HG02798 (cell line): ENCODE measurements around the gene IGFN1.

Experiments used
- ATAC-seq: cut with Tn5 transposase; IDR thresholded peaks from one replicate; pipeline ENCODE4 v1.9.1; 2021; ENCODE audit warnings: mild to moderate bottlenecking; ENCODE audit not compliant: unreplicated experiment, poor library complexity

The IGFN1 gene

DNA sequence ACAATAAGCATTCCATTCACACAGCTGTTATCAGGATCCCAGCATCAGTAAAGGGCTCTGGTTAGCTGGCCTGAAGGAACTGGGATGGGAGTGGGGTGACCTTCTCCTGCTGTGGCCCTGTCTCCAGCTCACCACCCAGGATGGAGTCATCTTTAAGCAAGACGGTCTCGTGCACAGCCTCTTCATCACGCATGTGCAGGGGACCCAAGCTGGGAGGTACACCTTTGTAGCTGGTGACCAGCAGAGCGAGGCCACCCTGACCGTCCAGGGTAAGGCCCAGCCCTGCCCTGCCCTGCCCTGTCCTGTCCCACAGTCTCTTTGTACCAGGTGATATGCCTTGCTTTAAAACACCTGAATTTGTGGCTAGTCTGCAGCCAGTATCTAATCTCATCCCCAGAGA lies 24.3 kb downstream of the IGFN1 start:
- ATAC-seq: no peak

DNA sequence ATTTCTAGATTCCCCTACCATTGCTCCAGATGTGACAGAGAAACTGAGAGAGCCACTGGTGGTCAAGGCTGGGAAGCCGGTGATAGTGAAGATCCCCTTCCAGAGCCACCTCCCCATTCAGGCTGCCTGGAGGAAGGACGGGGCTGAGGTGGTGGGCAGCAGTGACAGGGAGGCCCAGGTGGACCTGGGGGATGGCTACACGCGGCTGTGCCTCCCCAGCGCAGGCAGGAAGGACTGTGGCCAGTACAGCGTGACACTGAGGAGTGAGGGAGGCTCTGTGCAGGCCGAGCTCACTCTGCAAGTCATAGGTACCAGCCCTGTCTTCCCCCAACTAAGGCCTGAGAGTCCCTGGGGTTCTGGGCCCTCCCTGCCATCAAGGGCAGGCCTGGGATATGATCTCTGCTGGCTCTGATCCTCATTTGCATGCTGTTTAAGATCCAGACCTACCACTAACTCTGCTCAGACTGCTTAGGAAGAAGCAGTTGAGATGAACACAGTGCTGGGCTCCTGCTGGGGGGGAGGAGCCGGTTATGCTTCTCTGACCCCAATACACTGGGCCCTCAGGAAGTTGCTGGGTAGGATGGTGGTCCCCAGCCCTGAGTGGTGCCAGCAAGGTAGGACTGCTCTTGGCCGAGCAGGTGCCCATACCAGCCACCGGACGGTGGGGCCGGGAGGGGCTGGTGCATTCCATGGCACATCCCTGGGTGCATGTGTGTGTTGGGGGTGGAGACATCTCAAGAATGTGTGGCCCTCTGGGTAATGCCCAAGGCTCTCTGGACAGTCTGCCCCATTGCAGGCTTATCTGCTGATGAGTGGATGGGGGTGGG lies 25.1 kb downstream of the IGFN1 start:
- ATAC-seq: no peak

DNA sequence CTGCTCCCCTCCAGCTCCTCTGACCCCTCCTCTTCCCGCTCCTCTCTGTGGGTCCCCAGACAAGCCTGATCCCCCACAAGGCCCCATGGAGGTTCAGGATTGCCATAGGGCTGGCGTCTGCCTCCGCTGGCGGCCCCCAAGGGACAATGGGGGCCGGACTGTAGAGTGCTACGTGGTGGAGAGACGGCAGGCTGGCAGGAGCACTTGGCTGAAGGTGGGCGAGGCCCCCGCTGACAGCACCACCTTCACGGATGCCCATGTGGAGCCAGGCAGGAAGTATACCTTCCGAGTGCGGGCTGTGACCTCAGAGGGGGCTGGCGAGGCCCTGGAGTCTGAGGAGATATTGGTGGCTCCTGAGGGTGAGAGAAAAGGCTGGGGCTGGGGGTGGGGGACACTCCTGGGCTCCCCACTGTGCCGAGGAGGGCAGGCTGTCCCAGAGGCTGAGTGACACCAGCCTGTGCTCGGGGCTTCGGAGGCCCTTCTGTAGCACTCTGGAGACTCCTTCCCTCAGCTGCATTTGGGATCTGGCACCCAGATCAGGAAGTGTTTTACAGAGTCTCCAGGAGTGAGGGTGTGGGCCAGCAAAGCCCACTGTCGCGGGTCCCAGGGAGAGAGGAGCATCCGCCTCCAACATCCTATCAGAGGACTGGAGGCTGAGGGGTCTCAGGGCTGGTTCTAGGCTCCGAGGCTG lies 25.9 kb downstream of the IGFN1 start:
- no peak for ATAC-seq

- no peak for ATAC-seq
Measured at GRCh38 chr1:201217146-201217545, 26.5 kb downstream of the IGFN1 start.

- no peak for ATAC-seq
Measured at GRCh38 chr1:201217851-201218250, 27.2 kb downstream of the IGFN1 start.

- no peak for ATAC-seq
Measured at GRCh38 chr1:201218409-201218808, 27.8 kb downstream of the IGFN1 start.

DNA sequence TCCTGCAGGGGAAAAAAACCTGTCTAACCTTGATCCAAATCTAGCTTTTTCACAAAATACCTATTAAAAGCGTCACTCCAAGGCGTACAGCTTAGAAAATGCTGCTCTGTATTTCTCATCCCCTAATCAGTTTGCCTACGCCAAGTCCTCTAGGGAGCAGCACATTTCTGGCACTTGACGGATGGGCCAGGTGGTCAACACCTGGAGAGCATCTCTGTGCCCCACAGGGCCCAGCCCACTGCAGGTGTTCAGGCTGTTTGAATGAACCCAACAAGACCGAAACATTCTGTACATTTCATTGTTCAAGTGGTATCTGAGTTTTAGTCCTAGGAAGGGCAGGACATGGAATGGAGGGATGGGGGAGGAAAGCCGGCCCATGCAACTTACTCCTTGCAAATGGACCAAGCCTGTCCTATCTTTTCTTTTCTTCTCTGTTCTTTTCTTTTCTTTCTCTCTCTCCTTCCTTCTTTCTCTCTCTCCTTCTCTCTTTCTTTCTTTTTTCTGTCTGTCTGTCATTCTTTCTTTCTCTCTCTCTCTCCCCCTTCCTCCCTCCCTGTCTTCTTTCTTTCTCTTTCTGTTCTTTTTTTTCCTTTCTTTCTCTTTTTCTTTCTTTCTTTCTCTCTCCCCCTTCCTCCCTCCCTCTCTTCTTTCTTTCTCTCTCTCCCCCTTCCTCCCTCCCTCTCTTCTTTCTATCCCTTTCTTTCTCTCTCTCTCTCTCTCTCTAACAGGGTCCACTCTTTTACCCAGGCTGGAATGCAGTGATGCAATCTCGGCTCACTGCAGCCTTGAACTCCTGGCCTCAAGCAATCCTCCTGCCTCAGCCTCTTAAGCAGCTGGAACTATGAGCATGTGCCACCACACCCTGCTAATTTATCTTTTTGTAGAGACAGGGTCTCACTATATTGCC lies 29.1 kb downstream of the IGFN1 start:
- no peak for ATAC-seq

- no peak for ATAC-seq
Measured at GRCh38 chr1:201220388-201220715, 29.7 kb downstream of the IGFN1 start.

GRCh38 chr1:201221201-201221846 lies 30.7 kb downstream of the IGFN1 start:
- no peak for ATAC-seq

DNA sequence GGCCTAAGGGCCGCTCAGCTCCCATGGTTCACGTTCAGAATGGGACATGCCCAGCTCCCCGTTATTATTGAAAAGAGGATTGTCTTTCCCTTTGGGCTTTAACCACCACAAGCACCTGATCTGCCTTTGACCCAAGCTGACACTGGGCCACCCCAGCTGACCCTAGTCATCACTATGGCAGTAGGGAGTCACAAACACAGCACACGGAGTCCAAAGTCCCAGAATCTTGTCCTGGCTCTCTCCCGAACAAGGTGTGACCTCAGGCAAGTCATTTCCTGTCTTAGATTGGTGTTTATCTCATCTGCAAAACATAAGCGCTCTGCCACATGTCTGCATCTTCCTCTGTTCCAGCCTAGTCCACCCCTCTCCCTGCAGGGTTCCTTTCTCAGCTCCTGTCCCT lies 31.5 kb downstream of the IGFN1 start:
- ATAC-seq: no peak

GRCh38 chr1:201223852-201224665 lies 33.4 kb downstream of the IGFN1 start:
- no peak for ATAC-seq

GRCh38 chr1:201224666-201225370 lies 34.2 kb downstream of the IGFN1 start:
- no peak for ATAC-seq

DNA sequence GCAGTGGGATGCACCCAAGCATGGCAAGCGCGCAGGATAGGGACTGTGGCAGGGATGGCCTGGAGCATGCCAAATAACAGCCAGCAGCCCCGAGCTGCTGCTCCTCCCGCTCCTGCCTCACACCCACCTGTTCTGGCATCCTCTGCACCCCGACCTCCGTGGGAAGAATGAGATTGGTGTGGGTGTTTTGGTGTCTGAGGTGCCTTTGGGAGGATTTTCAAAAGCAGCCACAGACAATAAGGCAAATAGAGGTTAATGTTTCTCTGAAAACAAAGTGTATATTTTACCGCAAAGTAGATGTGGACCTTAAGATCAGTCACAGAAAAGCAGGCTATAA lies 35.5 kb downstream of the IGFN1 start:
- no peak for ATAC-seq

GRCh38 chr1:201226859-201227488 lies 36.4 kb downstream of the IGFN1 start:
- no peak for ATAC-seq

DNA sequence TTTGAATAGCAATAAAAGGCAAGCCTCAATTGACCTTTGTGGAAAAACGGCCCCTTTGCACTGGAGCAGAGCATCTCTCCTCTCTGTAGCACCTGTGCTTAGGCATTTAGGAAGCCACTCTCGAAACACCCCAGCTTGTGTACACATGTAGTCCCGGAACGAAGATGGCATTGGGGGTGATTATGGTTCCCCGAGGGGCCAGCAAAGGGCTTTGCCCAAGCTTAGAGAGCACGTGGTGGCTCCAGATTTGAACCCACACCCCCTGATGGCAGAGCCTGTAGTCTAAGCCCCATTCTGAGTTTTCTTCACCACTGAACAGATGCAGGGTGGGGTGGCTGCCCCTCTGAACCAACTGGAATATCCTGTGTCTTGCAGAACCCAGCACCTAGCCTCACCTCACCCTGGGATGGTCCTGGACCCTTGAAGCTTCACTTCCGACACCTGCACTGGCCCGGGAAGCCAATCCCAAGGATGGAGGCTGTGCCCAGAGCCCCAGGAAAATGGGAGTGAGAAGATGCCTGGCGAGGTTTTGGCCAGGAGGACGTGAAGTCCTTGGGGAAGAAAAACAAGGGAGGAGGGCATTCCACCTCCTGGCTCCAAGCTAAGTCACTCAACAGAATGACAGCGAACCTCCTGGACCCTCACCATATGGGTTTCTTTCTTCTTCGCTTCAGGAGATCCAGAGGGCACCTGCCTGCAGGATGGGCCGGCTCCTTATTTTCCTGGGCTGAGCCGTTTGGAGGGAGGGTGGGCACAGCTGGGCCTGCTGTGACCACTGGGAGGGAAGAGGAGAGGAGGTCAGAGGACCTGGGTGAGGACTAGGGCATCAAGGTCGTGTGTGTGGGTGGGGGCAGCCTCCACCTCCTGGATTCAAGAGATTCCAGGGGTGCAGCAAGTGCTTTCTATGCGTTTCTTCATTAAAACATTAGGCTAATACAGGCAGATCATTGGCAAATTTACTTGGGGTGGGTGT lies 37.7 kb downstream of the IGFN1 start:
- ATAC-seq: no peak

DNA sequence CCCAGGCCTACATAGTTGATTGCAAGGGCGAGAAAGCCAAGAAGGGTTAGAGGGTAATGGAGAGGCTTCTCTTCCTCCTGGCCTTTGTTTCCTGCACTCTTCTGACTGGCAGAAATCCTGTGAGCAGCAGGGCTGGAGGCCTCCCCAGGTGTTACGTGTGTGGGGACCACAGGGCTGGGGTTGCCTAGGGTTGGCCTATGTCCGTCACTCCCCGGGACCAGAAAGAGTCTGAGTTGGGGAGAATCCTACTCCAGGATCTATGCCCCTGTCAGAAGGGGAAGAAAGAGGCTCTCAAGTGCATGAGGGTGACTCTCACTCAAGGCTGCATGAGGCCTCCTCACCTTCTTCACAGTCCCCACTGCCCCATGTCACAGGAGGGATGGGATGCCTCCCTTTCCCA lies 38.5 kb downstream of the IGFN1 start:
- no peak for ATAC-seq

DNA sequence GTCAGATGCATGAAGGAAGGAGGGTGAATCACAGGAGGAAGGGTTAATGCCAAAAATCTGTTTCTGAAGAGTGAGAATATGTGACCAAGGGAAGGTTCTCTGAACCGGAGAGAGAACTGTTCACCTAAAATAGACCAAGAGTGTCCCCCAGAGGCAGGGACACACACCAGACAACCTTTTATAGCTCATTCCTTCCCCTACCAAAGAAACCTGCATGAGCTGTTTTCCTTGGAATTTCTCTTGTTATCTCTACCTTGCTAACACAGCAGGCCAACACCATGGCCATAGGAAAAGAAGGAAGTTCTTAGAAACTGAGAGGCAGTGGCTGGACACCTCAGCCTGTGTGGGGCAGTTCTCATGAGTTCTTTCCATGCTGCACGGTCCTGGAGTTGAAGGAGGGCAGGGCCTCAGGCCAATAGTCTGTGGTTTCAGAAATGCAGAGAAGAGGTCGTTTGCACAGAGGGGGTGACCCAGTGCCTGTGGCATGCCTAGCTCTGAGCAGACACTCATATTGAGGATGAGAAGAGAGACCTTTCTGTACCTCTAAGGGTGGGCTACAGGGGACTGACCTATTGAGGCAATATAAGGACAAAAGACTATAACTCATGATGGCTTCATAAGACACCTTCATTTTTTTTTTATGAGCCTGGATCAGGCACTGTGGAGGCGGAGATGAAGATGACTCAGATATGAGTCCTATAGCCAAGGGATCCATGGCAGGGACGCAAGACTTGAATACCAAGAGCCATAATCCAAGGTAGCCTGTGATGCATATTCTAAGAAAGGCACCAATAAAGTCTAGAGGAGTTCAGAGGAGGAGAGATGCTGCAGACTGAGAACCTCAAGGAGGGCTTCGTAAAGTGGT lies 39.4 kb downstream of the IGFN1 start:
- no peak for ATAC-seq
